ENCODE results near the gene PFDN4. TPM values are rescaled to one million over a fixed set of nuclear protein-coding genes. Genes with fewer than 3 reads are reported as not detected.

The PFDN4 gene
- total and polyA plus RNA-seq, 2 of the 13 experiments (the other 11 are each of a cell fraction or from before 2014, with no cell fraction given) = 59.8 to 227 TPM

DNA sequence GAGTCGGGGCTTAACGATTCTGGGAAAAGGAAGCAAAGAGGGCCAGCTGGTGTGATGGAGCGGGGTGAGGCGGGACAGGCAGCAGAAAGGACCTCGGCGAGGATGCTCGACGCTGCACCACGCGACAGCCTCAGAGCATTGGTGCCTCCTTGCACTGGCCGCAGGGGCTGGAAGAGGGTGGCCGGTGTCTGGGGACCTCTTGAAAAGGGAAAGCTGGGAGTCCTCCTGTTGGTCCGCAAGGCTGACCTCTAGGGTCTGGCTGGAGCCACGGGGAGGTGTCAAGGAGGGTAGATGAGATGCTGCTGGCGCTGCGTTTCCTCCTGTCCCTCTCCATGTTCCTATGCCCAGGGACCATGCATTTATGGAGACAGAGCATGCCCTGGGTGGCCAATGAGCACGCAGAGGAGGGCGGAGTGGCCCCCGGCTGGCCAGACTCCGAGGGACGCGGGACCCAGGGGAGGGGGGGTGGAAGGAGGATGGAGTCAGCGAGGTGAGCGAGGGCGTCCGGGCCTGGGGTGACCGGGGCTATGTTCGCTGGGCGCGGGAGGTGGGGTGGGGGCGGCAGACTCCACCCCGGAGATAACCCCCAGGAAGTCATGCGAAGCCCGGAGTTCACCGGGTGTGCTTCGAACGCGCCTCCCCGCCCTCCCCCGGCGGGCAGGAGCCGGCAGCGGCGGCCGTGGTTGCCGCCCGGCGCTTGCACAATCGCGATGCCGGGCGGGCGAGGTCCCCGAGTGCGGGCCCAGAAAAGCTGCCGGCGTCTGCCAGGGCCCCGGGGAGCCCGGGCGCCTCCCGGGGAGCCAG is 34.0 kb upstream of the PFDN4 start, which contains the start of gene CYP24A1 (continued):
- TF ChIP-seq, protein P1, sequence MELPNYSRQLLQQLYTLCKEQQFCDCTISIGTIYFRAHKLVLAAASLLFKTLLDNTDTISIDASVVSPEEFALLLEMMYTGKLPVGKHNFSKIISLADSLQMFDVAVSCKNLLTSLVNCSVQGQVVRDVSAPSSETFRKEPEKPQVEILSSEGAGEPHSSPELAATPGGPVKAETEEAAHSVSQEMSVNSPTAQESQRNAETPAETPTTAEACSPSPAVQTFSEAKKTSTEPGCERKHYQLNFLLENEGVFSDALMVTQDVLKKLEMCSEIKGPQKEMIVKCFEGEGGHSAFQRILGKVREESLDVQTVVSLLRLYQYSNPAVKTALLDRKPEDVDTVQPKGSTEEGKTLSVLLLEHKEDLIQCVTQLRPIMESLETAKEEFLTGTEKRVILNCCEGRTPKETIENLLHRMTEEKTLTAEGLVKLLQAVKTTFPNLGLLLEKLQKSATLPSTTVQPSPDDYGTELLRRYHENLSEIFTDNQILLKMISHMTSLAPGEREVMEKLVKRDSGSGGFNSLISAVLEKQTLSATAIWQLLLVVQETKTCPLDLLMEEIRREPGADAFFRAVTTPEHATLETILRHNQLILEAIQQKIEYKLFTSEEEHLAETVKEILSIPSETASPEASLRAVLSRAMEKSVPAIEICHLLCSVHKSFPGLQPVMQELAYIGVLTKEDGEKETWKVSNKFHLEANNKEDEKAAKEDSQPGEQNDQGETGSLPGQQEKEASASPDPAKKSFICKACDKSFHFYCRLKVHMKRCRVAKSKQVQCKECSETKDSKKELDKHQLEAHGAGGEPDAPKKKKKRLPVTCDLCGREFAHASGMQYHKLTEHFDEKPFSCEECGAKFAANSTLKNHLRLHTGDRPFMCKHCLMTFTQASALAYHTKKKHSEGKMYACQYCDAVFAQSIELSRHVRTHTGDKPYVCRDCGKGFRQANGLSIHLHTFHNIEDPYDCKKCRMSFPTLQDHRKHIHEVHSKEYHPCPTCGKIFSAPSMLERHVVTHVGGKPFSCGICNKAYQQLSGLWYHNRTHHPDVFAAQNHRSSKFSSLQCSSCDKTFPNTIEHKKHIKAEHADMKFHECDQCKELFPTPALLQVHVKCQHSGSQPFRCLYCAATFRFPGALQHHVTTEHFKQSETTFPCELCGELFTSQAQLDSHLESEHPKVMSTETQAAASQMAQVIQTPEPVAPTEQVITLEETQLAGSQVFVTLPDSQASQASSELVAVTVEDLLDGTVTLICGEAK (IDR thresholded peaks at IDR 0.05) = no peak
- TF ChIP-seq, protein P1 (CRISPR knock-in tag; IDR thresholded peaks at IDR 0.05) = no peak
- TF ChIP-seq, protein P2, sequence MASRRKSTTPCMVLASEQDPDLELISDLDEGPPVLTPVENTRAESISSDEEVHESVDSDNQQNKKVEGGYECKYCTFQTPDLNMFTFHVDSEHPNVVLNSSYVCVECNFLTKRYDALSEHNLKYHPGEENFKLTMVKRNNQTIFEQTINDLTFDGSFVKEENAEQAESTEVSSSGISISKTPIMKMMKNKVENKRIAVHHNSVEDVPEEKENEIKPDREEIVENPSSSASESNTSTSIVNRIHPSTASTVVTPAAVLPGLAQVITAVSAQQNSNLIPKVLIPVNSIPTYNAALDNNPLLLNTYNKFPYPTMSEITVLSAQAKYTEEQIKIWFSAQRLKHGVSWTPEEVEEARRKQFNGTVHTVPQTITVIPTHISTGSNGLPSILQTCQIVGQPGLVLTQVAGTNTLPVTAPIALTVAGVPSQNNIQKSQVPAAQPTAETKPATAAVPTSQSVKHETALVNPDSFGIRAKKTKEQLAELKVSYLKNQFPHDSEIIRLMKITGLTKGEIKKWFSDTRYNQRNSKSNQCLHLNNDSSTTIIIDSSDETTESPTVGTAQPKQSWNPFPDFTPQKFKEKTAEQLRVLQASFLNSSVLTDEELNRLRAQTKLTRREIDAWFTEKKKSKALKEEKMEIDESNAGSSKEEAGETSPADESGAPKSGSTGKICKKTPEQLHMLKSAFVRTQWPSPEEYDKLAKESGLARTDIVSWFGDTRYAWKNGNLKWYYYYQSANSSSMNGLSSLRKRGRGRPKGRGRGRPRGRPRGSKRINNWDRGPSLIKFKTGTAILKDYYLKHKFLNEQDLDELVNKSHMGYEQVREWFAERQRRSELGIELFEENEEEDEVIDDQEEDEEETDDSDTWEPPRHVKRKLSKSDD (CRISPR knock-in tag; IDR thresholded peaks at IDR 0.05; ENCODE audit: low read depth) = no peak
- TF ChIP-seq PAX8 (CRISPR knock-in tag; IDR thresholded peaks at IDR 0.05; ENCODE audit: borderline replicate concordance) (no peak), ELF4 (CRISPR knock-in tag; IDR thresholded peaks at IDR 0.05; ENCODE audit: borderline replicate concordance) (no peak), ZNF124 (CRISPR knock-in tag; IDR thresholded peaks at IDR 0.05) (no peak), TOE1 (CRISPR knock-in tag; IDR thresholded peaks at IDR 0.05) (no peak), ZFX (CRISPR knock-in tag; IDR thresholded peaks at IDR 0.05; ENCODE audit: low read depth) (no peak), ZNF44 (CRISPR knock-in tag; IDR thresholded peaks at IDR 0.05) (no peak), ZFP41 (CRISPR knock-in tag; IDR thresholded peaks at IDR 0.05; ENCODE audit: borderline replicate concordance) (no peak)
- TF ChIP-seq, protein P3, sequence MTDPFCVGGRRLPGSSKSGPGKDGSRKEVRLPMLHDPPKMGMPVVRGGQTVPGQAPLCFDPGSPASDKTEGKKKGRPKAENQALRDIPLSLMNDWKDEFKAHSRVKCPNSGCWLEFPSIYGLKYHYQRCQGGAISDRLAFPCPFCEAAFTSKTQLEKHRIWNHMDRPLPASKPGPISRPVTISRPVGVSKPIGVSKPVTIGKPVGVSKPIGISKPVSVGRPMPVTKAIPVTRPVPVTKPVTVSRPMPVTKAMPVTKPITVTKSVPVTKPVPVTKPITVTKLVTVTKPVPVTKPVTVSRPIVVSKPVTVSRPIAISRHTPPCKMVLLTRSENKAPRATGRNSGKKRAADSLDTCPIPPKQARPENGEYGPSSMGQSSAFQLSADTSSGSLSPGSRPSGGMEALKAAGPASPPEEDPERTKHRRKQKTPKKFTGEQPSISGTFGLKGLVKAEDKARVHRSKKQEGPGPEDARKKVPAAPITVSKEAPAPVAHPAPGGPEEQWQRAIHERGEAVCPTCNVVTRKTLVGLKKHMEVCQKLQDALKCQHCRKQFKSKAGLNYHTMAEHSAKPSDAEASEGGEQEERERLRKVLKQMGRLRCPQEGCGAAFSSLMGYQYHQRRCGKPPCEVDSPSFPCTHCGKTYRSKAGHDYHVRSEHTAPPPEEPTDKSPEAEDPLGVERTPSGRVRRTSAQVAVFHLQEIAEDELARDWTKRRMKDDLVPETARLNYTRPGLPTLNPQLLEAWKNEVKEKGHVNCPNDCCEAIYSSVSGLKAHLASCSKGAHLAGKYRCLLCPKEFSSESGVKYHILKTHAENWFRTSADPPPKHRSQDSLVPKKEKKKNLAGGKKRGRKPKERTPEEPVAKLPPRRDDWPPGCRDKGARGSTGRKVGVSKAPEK (CRISPR knock-in tag; IDR thresholded peaks at IDR 0.05; ENCODE audit: borderline replicate concordance) = no peak
- TF ChIP-seq, protein P4, sequence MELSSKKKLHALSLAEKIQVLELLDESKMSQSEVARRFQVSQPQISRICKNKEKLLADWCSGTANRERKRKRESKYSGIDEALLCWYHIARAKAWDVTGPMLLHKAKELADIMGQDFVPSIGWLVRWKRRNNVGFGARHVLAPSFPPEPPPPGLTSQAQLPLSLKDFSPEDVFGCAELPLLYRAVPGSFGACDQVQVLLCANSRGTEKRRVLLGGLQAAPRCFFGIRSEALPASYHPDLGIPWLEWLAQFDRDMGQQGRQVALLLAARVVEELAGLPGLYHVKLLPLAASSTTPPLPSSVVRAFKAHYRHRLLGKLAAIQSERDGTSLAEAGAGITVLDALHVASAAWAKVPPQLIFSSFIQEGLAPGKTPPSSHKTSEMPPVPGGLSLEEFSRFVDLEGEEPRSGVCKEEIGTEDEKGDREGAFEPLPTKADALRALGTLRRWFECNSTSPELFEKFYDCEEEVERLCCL (CRISPR knock-in tag; IDR thresholded peaks at IDR 0.05; ENCODE audit: borderline replicate concordance) = no peak
